Measurements from ENCODE around the gene IFNL3.
"Not testable (repeated sequence)": the region's sequence is repeated elsewhere in the genome, so short reads cannot be mapped to it uniquely, and the experiment has no call there.

IFNL3 gene

GRCh38 chr19:39251081-39251480, 6.3 kb upstream of the IFNL3 start:
- DNase-seq (ENCODE audit: low read depth) = no peak
- no peak for TF ChIP-seq CTCF (conservative IDR thresholded peaks at IDR 0.05; ENCODE audit: low read depth, low read length)
- no peak overlapping the region for H3K4me3 ChIP-seq (ENCODE audit: low read length)

- H3K4me3 ChIP-seq (ENCODE audit: low read length) = no peak within 1 kb of the TSS
- DNase-seq (ENCODE audit: low read depth) = no peak
- no peak for TF ChIP-seq CTCF (conservative IDR thresholded peaks at IDR 0.05; ENCODE audit: low read depth, low read length)
Measured at GRCh38 chr19:39248806-39249205, 4.0 kb upstream of the IFNL3 start, which contains the start of gene IFNL4. TSS of gene IFNL4 (minus strand) at chr19:39248856.

GRCh38 chr19:39247701-39248664, 3.2 kb upstream of the IFNL3 start:
- no peak for TF ChIP-seq CTCF (conservative IDR thresholded peaks at IDR 0.05; ENCODE audit: low read depth, low read length)
- H3K4me3 ChIP-seq (ENCODE audit: low read length) = no peak overlapping the region
- DNase-seq (ENCODE audit: low read depth) = no peak

GRCh38 chr19:39246951-39247669, 2.3 kb upstream of the IFNL3 start:
- DNase-seq (ENCODE audit: low read depth) = no peak
- H3K4me3 ChIP-seq (ENCODE audit: low read length) = no peak overlapping the region
- no peak for TF ChIP-seq CTCF (conservative IDR thresholded peaks at IDR 0.05; ENCODE audit: low read depth, low read length)

- DNase-seq (ENCODE audit: low read depth) = not testable (repeated sequence)
Measured at GRCh38 chr19:39245166-39245565, 360 bp upstream of the IFNL3 start.

GRCh38 chr19:39243741-39244140, 1.1 kb downstream of the IFNL3 start:
- DNase-seq (ENCODE audit: low read depth); H3K4me3 ChIP-seq (ENCODE audit: low read length): not testable (repeated sequence)

More at GRCh38 chr19:39245166-39245565, 360 bp upstream of the IFNL3 start:
- not testable (repeated sequence) for H3K4me3 ChIP-seq (ENCODE audit: low read length)

- TF ChIP-seq CTCF (conservative IDR thresholded peaks at IDR 0.05; ENCODE audit: low read depth, low read length) = no peak
- H3K4me3 ChIP-seq (ENCODE audit: low read length) = no peak overlapping the region
- no peak for DNase-seq (ENCODE audit: low read depth)
Measured at GRCh38 chr19:39240421-39240820, 4.4 kb downstream of the IFNL3 start.

GRCh38 chr19:39238944-39239343, 5.9 kb downstream of the IFNL3 start:
- no peak for TF ChIP-seq CTCF (conservative IDR thresholded peaks at IDR 0.05; ENCODE audit: low read depth, low read length)
- H3K4me3 ChIP-seq (ENCODE audit: low read length) = no peak overlapping the region
- DNase-seq (ENCODE audit: low read depth) = no peak

Data from retinal pigment epithelial cell (primary cell).